GM18526 (cell line): ENCODE data around the gene KIAA0930.

Experiments used
- POLR2A ChIP-seq: IDR thresholded peaks from 3 replicates; pipeline ENCODE4 v1.6.1; 2011; ENCODE audit not compliant: insufficient read length; ENCODE audit errors: extremely low read depth

The KIAA0930 gene

GRCh38 chr22:45204819-45205218 lies 35.9 kb downstream of the KIAA0930 start:
- TF ChIP-seq POLR2A, result no peak

DNA sequence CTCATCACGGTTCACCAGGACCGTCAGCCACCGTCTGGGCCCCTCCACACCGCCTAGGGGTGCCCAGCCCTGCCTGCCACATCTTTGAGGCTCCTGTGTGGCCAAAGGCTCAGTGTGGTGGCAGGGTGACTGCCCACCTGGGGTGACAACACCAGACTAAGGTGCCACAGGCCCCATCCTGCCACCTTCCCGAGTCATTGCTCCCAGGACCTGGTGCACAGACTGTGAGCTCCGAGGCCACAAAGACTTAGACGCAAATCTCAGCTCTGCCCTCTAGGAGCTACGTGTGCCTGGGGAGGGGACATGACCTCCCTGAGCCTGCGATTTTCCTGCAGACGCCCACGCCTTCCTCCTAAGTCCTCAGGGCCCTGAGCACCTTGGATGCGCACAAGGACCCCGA lies 36.5 kb downstream of the KIAA0930 start:
- TF ChIP-seq POLR2A, result no peak

- no peak for TF ChIP-seq POLR2A
These were observed 37.3 kb downstream of the KIAA0930 start for GRCh38 chr22:45203150-45203951.

- no peak for TF ChIP-seq POLR2A
These were observed 38.2 kb downstream of the KIAA0930 start for GRCh38 chr22:45202333-45203149.

DNA sequence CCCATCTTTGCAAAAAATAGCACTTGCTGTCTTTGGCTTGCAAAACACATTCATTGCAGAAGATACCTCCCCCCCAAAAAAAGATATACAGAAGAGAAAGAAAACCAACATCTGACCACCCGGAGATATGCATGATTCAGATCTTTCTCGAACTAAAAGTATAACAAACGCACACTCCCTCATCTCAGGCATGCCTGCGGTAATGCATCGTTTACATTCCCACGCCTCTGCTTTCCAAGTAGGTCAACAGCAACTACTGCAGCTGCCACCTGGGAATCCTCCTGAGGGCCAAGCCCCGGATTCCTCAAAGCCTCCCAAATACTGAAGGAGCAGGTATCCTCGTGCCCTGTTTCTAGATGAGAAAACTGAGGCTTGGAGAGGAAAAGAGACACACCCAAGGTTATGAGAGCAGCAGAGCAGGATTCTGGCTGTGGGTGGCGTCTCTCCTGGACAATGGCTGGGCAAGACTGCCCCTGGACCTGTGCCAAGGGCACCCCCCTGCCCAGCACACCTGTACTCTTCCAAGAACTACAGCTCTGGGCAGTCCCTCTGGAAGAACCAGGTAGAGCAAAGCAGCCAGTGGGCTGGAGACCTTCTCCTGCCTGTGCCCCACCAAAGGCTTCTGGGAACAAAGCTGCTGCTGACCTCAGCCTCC lies 38.9 kb downstream of the KIAA0930 start:
- no peak for TF ChIP-seq POLR2A

- TF ChIP-seq POLR2A, result no peak
These were observed 39.7 kb downstream of the KIAA0930 start for GRCh38 chr22:45200860-45201511.

DNA sequence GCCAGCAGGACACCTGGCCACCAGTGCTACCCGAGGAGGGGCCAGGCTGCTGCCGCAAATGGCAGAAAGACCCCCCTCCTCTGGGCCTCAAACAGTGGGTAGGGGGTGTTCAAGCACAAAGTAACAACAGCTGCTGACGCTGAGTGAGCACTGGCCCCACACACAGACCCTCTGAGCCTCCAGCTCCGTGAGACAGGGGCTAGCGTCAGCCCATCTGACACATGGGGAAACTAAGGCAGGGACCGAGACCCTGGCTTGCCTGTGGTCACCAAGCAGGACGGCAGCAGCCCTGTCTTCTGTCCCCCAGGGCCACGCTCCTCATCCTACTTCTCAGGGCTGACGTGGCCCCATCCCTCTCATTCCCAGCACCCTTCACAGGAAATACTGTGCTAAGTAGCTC lies 40.5 kb downstream of the KIAA0930 start:
- no peak for TF ChIP-seq POLR2A

DNA sequence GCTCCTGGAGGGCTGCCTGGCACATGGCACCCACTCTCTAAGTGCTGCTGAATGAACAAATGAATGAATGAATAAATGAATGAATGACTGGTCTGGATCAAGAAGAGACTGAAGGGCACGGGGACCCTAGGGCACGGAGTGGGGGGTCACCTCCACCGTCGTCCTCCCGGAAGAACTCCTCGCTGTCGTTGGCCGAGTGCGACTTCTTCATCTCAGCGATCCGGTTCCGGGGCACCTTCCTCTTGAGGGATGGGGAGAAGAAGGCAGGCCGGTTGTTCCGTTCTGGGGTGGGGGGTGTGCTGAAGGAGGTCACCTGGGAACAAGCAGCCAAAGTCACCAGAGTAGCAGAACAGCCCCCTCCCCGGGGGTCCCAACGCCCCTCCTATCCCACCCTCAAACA lies 41.0 kb downstream of the KIAA0930 start:
- no peak for TF ChIP-seq POLR2A

- TF ChIP-seq POLR2A, result no peak
These were observed 42.3 kb downstream of the KIAA0930 start for GRCh38 chr22:45198463-45198795.

- TF ChIP-seq POLR2A, result no peak
These were observed 42.9 kb downstream of the KIAA0930 start for GRCh38 chr22:45197606-45198462.

DNA sequence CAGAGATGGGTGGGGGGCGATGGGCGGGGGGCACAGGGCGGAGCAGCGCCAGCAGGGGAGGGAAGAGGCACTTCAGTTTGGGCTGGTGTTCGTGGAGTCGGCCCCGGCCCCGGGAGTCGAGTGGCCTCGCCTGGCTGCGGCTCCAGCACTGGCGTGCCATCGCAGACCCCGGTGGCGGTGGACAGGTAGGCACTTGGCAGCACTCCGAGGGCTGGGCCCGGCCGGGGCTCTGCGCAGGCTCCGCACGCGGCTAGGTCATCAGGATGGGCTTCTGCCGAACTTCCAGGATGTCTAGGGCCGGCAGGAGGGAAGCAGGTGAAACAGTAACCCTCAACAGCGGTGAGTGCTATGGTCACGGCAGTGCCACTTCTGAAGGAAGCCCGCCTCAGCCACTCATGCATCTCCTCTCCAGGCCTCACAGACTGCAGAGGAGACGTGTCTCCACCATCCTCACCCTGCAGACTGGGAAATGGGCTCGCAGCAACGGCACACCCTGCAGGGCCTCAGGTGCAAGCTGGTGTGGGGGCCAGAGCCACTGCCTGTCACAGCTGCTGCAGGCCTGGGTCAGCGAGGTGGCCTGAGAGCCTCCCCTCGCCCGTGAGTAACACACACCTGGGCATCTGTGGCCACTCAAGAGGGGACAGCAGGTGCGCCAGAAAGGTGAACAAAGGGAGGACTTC lies 43.6 kb downstream of the KIAA0930 start:
- no peak for TF ChIP-seq POLR2A

- TF ChIP-seq POLR2A, result no peak
These were observed 44.4 kb downstream of the KIAA0930 start for GRCh38 chr22:45196308-45196707.

DNA sequence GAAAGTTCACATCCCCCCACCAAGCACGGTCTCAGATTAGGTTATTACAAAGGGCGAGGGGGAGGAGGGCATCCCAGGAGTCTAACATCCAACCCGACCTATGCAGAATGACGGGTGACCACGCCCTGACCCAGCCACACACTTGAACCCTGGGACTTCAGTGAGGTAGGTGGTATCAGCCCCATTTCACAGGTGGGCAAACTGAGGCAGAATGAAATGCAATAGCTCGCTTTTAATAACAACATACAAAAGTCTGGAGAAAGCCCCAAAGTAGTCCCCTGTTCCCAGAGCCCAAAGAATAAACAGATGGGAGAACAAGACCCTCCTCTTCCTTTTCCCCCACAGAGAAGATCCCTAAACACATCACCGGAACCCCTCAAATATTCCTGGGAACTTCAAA lies 45.1 kb downstream of the KIAA0930 start:
- no peak for TF ChIP-seq POLR2A

DNA sequence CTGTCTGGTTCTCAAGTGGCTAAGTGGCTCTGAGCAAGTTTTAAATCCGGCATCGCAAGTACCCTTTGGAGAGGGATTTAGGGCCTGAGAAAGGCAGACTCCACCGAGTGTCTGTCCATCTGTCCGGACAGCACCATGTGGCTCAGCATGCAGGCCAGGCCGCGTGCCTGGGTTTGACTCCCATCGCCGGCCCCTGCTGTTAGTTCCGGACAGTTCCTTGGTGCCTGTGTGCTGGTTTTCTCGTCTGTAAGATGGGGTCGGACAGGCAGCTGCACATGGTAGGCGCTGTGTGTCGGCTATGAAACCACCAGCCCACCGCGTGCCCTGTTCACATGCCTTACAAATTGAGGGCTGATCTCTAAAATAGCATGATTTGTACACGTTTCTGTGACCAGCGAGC lies 46.0 kb downstream of the KIAA0930 start:
- no peak for TF ChIP-seq POLR2A
